GM21360 (cell line): ENCODE results near the gene CERS3.

Source experiments
- ATAC-seq: cut with Tn5 transposase; IDR thresholded peaks from one replicate; pipeline ENCODE4 v1.9.1; 2021; ENCODE audit warnings: mild to moderate bottlenecking, moderate library complexity; ENCODE audit not compliant: unreplicated experiment

CERS3 gene

DNA sequence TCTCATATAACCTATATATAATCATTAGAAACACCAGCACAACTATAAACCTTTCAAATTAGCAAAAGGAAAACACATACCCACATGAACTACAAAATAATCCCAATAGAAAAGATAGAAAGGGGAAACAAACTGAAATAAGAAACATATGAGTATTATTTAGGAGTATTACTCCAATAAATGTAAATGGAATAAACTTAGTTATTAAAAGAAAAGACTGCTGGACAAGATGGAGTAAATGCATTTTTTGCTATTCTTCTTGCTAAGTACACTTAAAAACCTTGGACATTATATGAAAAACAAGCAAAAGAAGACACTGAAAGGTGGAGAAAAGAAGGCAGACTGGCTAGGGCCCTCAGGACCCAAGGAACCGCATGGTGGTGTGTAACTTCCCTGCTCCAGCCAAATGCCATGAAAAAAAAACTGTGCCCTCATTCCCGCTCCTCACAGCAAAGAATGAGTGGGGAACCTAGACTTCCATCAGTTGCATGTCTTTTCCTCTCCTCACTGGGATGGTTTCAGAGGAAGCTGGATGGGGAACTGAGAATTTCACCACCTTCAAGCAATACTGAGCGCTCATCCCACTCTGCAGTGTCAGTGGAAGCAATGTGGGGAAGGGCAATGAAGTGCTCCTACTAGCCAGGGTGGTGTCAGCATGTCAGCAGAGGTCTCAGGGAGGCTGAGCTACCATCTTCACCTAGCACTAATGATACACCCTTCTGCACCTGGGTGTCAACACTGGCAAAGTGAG is 143.3 kb downstream of the CERS3 start:
- no peak for ATAC-seq

DNA sequence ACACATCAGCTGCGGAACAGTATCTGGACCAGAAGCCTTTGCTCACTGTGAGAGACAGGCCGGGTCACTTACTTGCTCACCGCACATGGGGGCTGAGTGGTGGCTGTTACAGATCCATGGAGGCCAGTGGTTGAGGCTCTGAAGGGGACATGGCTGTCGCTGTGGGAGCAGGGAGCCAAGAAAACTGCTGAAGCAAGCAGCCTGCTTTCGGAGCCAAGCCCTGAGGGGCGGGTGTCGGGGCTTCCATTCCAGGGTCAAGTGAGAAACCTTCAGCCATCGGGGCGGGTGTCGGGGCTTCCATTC is 144.7 kb downstream of the CERS3 start:
- ATAC-seq = no peak

DNA sequence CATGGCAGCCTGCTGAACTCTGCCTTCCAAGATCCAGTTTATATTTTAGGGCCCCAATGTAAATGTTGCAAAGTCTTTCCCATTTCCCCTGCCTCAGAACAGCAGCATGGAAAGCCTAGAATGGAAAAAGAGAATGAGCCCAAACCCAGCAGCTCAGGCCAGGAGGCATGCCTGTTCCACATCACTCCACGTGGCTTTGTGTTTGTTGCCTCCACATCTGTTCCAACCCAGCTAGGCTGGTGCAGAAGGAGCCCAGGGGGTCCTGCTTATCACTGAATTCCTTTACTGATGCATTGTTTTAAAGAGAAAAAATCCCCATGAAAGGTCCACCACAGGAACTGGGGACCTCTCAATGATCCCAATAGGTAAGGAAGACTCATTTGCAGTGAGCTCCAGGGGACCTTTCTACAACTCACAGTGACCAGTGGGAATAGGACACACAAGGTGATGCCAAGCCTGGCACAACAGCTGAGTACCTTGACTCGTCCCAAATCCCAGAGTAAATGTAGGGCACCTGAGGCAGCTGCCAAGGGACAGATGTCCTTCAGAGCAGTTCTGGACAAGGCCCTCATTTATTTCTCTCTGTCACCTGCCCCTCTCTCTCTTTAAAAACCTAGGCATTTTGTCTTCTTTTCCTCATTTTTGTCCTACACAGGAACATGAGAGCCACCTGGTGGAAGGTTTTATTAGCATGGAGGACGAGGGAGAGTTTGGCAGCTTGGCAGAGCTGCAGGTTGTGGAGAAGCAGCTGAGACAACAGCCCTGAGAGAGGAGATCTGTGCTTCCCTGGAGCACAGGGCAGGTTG is 145.2 kb downstream of the CERS3 start:
- no peak for ATAC-seq

- no peak for ATAC-seq
Observed at GRCh38 chr15:100373942-100374341, 154.8 kb downstream of the CERS3 start.

DNA sequence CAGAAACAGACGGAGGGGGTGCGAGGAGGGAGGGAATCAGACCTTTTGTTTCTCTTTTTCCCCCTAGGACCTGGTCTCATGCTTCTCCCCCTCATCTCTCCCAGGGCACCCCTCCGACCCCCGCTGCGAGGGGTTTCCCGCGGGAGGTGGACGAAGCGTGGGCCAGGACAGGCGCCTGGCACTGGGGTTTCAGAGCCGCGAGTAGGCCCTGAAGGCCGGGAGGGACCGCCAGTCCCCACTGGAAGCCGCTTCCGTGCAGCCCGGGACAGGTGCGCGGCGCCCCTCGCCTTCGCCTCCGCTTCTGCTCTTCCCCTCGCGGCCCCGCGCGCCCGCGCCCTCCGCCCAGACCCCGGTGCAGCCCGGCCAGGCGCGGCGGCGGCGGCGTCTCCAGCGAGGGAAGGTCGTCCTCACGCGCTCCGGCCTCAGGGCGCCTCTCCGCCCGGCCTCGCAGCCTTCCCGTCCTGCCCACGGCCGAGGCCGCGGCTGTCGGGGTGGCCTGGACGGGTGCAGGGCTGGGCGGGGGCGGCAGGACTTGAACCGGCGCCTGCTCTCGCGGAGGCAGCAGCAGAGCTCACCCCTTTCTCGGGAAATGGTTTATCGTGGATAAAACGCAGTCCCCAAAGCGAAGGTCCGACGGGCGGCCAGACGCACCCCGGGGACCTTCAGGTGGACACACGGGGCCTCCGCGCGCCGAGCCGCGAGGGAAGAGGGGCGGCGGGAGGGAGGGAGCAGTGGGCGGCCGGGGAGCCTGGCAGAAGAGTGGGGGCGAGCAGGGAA is 155.4 kb downstream of the CERS3 start:
- ATAC-seq = no peak

DNA sequence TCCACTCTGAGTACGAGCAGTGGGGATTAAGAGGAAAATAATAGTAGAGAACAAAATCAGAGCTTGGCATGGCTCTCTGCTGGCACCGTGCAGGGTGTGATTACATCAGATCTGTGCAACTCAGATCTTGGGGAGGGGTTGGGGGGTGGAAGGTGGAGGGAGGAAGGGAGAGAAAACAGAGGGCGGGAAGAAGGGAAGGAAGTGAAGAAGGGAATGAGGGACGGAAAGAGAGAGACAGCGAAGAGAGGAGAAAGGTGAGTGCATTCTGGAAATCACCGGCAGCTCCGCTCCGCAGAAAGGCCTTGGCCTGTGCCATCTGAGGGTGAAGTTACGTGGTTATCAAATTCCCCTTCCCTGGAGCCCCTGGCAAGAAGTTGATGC is 156.0 kb downstream of the CERS3 start:
- no peak for ATAC-seq

DNA sequence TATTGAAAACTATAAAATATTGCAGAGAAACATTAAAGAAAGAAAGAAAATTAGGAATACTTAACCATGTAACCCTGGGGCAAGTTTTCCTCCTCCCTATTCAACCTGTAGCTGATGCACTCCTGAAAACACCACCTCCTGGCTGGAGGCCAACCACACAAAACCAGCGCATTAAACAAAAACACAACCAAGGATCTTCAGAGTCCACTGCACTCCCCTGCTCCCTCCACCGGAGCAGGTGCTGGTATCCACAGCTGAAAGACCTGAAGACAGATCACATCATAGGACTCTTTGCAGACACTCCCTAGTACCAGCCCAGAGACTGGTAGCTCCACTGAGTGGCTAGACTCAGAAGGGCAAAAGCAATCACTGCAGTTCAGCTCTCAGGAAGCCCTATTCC is 173.4 kb downstream of the CERS3 start:
- ATAC-seq = no peak

- no peak for ATAC-seq
Observed at GRCh38 chr15:100353449-100353848, 175.3 kb downstream of the CERS3 start.

GRCh38 chr15:100350434-100351226 is 178.1 kb downstream of the CERS3 start:
- ATAC-seq = no peak
